Hippocampal formation (tissue), 2 donors: ENCODE data around the gene HIC1.

Source experiments
- DNase-seq, 2 donors: peaks; one replicate each; lab custom pipeline; 2025; lab: John Stamatoyannopoulos, UW

The HIC1 gene

GRCh38 chr17:2025622-2026309, 29.1 kb upstream of the HIC1 start:
- DNase-seq, result peak; percentile 22 to 36

- DNase-seq, result no peak
These were observed 27.2 kb upstream of the HIC1 start for GRCh38 chr17:2027528-2028233.

GRCh38 chr17:2028234-2028614, 26.7 kb upstream of the HIC1 start:
- DNase-seq, result no peak

DNA sequence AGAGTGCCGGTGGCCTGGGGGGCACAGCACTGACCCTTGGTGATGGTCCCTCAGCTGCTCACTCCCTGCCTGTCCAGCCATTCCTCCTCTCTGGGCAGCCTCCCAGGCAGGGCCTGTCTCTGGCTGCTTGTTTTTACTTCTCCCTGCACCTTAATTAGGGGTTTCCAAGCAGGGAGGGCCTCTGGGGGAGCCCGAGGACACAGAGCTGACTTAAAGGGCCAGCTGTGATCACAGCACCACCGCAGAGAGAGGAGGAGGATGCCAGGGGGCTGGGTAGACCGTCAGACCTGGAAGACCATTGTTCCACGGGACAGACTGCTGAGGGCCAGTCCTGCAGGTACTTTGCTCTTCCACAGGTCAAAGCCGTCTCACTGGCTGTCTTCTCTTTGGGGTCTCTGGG, 26.2 kb upstream of the HIC1 start:
- DNase-seq, result no peak

DNA sequence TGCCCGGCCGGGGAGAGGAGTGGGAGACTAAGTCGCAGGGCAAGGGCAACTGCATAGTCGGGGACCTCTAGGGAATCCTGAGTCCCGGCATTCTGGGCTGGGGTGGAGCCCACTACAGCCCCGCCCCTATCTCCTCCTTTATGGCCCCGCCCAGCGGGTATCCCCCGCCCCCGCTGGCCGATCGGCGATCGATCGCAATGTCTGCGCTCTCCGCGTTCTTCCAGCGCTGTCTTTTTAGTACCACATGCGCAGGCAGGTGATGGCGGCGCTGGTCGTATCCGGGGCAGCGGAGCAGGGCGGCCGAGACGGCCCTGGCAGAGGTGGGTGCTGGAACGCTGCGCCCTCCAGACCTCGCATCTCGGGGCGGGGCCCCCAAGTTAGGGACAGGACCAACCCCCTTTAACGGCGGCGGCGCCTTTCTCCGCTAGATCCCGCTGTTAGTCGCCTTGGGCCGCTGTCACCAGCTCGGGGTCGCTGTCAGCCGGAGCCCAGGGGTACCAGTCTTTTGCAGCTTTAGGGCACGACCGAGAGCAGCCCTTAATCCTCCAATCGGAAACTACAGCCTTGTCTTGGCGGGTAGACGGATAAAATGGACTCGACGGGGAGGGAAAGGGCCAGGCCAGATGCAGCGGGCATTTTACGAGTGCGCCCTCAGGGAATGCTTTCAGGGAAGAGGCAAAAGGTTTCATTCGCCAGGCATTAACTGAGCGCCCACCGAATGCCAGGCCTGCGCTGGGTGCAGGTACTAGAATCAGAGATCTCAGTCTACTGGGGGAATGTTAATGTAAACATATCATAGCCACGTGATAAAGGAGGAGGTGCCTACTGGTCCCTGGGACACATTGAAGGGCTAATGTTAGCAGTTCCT, 24.8 kb upstream of the HIC1 start, which contains the start of gene DPH1:
DPH1 (plus strand) TSS at position 243 of the 868 bp plus-strand sequence; CDS start at position 260, 17 bp downstream.
- peak; percentile 75 to 80 for DNase-seq

DNA sequence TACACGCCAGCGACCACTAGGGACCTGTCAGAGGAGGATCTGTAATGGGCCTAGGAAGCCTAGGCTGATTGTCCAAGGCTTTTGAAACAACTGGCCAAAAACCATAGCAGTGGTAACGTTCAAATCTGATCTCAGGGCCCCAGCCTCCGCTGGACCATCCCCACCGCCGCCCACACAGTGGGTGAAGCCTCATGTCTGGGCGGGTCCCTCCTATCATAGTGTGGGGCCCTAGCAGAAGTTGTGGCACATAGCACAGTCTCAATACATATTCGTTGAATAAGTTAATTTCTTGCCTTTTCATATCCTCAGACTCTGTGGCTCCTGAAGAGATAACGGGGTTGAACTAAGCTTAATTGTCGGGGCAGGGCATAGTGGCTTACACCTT, 24.1 kb upstream of the HIC1 start:
- no peak for DNase-seq

DNA sequence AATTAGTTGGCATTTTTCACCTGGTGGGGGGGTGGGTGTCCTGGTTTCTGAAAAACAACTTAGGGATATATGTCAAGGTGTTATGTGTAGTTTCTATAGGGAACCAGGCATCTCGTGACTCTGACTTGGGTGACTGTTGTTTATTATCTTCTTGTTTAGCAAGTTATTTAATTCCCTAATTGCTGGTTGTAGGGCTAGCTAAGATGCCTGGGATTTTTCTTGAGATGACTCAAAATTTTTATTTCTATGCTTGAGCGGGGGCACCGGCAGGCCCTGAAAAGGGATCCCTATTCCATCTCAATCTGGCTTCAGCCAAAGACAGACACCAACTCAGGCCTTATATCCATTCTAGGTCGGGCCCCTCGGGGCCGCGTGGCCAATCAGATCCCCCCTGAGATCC, 21.8 kb upstream of the HIC1 start:
- DNase-seq, result no peak

DNA sequence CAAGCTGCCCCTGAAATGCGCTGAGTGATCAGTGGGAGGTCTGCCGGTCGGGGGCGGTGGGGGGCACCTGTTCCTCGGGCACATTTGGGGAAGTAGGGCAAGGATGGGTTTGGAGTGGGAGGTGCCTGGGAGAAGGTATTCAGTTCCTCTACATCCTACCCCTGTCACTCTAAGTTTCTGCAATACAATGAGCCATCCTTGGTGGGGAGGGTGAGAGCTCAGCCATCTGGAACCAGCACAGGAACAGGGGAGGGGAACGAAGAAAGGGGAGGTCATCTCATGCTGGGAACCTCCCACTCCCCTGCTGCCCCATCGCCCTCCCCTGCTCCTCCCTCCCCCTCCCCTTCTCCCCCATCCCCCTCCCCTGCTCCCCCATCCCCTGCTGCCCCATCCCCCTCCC, 20.7 kb upstream of the HIC1 start:
- no peak for DNase-seq

GRCh38 chr17:2034806-2035540, 19.9 kb upstream of the HIC1 start:
- no peak for DNase-seq

DNA sequence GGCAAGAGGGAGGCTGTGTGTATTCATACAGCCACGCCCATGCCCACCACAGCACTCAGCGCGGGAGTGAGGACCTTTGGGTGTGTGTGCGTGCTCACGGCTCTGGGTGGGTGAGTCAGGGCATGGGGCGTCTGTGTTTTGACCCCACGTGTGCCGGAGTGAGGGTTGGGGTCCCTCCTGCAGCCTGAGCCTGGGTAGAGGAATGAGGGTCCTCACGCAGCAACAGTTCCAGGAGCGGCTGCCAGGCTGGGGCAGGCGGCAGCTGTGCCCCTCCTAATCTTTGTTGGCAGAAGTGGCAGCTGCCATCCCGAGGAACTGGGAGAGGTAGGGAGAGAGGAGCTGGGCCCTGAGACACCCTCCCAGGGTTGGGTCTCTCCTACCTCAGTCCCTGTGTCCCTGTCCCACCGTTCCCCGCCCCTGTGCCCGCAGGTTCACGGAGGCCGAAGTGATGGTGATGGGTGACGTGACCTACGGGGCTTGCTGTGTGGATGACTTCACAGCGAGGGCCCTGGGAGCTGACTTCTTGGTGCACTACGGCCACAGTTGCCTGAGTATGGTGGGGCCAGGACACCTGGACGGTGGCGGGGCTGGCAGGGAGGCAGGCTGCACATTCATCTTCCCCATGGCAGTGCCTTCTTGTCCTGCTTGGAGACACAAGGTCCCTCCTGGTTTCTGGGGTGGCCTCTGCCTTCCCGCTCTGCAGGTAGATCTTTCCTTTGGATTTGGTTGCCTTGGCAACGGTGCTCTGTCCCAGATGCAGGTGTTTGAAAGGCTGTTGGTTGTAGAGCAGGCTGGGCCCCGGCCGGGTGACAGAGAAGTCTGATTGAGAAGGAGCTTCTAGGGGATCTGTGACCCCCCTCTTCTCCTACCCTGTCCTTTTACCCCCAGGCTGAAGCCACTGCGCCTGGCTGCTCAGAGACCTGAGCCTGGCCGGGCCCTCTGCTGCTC, 19.1 kb upstream of the HIC1 start:
- no peak for DNase-seq

DNA sequence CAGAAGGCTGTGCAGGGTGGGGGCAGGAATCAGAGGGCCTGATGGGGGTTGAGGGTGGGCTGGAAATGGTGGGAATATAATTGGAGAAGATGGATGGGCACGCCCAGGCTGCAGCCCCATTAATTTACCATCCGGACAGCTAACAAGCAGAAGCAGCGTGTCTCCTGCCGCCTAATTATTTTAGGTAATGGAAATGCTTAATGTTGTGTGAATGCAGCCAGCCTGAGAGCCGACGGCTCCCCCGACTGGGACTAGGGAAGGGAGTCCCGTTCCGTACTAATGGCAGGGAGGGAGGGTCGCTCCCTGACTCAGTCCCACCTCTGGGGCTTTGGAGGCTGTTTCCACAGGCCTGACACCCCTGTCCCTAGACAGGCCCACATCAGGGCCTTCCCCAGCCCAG, 17.7 kb upstream of the HIC1 start:
- DNase-seq, result no peak

DNA sequence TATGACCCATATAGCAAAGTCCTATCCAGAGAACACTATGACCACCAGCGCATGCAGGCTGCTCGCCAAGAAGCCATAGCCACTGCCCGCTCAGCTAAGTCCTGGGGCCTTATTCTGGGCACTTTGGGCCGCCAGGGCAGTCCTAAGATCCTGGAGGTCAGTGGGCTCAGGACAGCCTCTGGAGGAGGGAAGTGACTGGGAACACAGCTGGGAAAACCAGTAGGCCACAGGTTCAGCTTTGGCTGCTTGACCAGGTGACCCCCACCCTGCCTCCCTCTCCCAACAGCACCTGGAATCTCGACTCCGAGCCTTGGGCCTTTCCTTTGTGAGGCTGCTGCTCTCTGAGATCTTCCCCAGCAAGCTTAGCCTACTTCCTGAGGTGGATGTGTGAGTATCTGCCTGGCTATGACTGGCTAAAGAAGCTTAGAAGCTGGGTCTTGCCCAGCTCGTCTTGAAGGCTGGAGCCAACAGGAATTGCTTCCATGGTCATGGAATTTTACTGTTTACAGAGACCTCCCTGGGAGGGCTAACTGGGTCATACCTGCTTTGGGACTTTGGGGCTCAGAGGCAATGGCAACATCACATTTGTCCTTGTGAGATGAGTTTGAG, 14.6 kb upstream of the HIC1 start:
- DNase-seq, result no peak

- DNase-seq, result no peak
These were observed 13.9 kb upstream of the HIC1 start for GRCh38 chr17:2040942-2041560.

DNA sequence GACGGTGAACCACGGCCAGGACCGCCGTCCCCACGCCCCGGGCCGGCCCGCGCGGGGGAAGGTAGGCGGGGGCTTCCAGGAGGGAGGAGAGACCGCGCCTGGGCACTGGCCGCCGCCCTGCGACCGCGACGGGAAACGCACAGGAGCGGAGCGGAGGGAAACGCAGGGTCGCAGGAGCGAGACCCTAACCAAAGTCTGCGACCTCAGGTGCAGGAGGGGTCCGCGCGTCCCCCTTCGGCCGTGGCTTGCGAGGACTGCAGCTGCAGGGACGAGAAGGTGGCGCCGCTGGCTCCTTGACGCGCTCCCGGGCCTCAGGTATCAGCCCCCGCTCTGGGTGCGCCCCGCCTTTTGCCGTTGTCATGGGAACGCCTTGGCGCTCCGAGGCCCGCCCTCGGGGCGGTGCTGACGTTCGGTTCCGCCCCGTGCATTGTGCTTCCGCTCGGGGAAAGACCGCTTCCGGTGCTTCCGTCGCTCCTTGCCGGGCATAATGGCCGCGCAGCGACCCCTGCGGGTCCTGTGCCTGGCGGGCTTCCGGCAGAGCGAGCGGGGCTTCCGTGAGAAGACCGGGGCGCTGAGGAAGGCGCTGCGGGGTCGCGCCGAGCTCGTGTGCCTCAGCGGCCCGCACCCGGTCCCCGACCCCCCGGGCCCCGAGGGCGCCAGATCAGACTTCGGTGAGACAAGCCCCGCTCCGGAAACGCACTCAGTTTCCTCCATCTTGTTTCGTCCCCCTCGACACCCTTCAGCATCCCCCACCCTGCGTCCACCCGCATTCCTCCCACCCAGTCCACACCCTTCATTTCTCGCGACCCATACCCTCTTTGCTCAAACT, 13.1 kb upstream of the HIC1 start, which contains the start of gene OVCA2:
OVCA2 (plus strand) TSS at position 462 of the 829 bp plus-strand sequence; CDS start at position 488, 26 bp downstream.
- peak; percentile 89 to 91 for DNase-seq

- DNase-seq, result no peak
These were observed 12.5 kb upstream of the HIC1 start for GRCh38 chr17:2042390-2042847.

DNA sequence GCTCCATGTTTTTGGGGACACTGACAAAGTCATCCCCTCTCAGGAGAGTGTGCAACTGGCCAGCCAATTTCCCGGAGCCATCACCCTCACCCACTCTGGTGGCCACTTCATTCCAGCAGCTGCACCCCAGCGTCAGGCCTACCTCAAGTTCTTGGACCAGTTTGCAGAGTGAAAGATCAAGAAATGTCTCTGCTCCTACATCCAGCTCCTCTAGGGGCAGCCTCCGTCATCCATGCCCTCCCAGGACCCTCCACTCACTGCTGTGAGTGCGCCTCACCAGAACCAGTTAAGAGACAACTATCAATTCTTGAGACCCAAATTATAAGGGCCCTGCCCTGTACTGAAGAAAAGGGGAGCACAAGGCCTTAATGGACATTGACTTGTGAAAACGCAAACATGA, 12.0 kb upstream of the HIC1 start:
- no peak for DNase-seq

- DNase-seq, result no peak
These were observed 11.1 kb upstream of the HIC1 start for GRCh38 chr17:2043785-2044184.

- no peak for DNase-seq
These were observed 10.5 kb upstream of the HIC1 start for GRCh38 chr17:2044263-2044894.
